ENCODE data around the gene KDM4B. TPM values are rescaled to one million over a fixed set of nuclear protein-coding genes. Genes with fewer than 3 reads are reported as not detected.

KDM4B gene
- total RNA-seq, 2 donors from 2014 or later: 31.3 to 37.1 TPM

- H3K36me3 Mint-ChIP-seq (ENCODE audit: insufficient read depth in 2 of 2): no peaks in the 10 kb centered on the region
- DNase-seq (no peak), ATAC-seq (replicated peaks in 1 of 2) (no peak)
- H3K27ac Mint-ChIP-seq: no peak overlapping the region
- no peaks in the 10 kb centered on the region for H3K27me3 Mint-ChIP-seq (ENCODE audit: low read depth)
- no peaks in the 10 kb centered on the region for H3K4me1 Mint-ChIP-seq (ENCODE audit: low read depth)
- H3K4me3 Mint-ChIP-seq: no peak overlapping the region
- no peaks in the 10 kb centered on the region for H3K9me3 Mint-ChIP-seq
These were observed 71.7 kb downstream of the KDM4B start for GRCh38 chr19:5040544-5041167.

- H3K4me3 Mint-ChIP-seq: no peak overlapping the region
- H3K36me3 Mint-ChIP-seq (ENCODE audit: insufficient read depth in 2 of 2): no peaks in the 10 kb centered on the region
- ATAC-seq (replicated peaks in 1 of 2): no peak
- H3K4me1 Mint-ChIP-seq (ENCODE audit: low read depth): no peaks in the 10 kb centered on the region
- H3K27ac Mint-ChIP-seq: no peak overlapping the region
- no peak for DNase-seq
- no peaks in the 10 kb centered on the region for H3K9me3 Mint-ChIP-seq
- no peaks in the 10 kb centered on the region for H3K27me3 Mint-ChIP-seq (ENCODE audit: low read depth)
These were observed 72.4 kb downstream of the KDM4B start for GRCh38 chr19:5041168-5041912.

DNA sequence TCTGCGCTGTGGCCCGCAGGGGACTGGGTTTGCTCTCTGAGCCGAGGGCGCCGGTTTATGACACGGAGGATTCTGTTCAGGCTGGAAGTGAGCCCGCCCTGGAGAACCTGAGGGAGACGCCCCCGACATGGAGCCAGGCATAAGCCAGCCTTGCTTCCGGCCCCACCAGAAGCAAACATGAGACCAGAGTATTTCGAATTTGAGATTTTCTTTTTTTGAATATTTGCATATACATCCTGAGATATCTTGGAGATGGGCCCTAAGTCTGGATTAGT is 72.9 kb downstream of the KDM4B start:
- Mint-ChIP-seq H3K9me3 (no peaks in the 10 kb centered on the region), H3K36me3 (ENCODE audit: insufficient read depth in 2 of 2) (no peaks in the 10 kb centered on the region), H3K27ac (peak overlapping the region; percentile 43), H3K27me3 (ENCODE audit: low read depth) (no peaks in the 10 kb centered on the region), H3K4me3 (no peak overlapping the region), H3K4me1 (ENCODE audit: low read depth) (no peaks in the 10 kb centered on the region)
- no peak for DNase-seq
- ATAC-seq (replicated peaks in 1 of 2): no peak

DNA sequence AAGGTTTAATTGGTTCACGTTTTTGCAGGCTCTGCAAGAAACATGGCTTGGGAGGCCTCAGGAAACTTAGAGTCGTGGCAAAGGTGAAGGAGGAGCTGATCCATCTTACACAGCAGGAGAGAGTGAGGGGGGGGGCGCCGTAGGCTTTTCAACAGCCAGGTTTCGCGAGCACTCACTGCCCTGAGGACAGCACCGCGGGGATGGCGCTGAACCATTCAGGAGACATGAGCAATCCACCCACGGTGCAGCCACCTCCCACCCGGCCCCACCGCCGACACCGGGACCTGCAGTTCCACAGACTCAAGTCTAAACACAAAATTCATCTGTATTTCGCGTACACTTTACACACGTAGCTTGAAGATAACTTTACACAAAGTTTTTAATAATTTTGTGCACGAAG is 73.6 kb downstream of the KDM4B start:
- H3K4me1 Mint-ChIP-seq (ENCODE audit: low read depth): no peaks in the 10 kb centered on the region
- no peaks in the 10 kb centered on the region for H3K36me3 Mint-ChIP-seq (ENCODE audit: insufficient read depth in 2 of 2)
- no peaks in the 10 kb centered on the region for H3K27me3 Mint-ChIP-seq (ENCODE audit: low read depth)
- no peak for ATAC-seq (replicated peaks in 1 of 2)
- H3K9me3 Mint-ChIP-seq: no peaks in the 10 kb centered on the region
- no peak for DNase-seq
- no peak overlapping the region for H3K27ac Mint-ChIP-seq
- no peak overlapping the region for H3K4me3 Mint-ChIP-seq

GRCh38 chr19:5045029-5045428 is 76.1 kb downstream of the KDM4B start:
- DNase-seq: no peak
- no peak for ATAC-seq (replicated peaks in 1 of 2)
- Mint-ChIP-seq H3K9me3 (no peaks in the 10 kb centered on the region), H3K27ac (no peak overlapping the region), H3K4me1 (ENCODE audit: low read depth) (no peaks in the 10 kb centered on the region), H3K4me3 (no peak overlapping the region), H3K36me3 (ENCODE audit: insufficient read depth in 2 of 2) (no peaks in the 10 kb centered on the region), H3K27me3 (ENCODE audit: low read depth) (no peaks in the 10 kb centered on the region)

- Mint-ChIP-seq H3K4me3 (no peak overlapping the region), H3K9me3 (no peaks in the 10 kb centered on the region), H3K27me3 (ENCODE audit: low read depth) (no peaks in the 10 kb centered on the region), H3K4me1 (ENCODE audit: low read depth) (no peaks in the 10 kb centered on the region), H3K36me3 (ENCODE audit: insufficient read depth in 2 of 2) (no peaks in the 10 kb centered on the region), H3K27ac (no peak overlapping the region)
- no peak for ATAC-seq (replicated peaks in 1 of 2)
- DNase-seq: no peak
These were observed 77.0 kb downstream of the KDM4B start for GRCh38 chr19:5045956-5046338.

DNA sequence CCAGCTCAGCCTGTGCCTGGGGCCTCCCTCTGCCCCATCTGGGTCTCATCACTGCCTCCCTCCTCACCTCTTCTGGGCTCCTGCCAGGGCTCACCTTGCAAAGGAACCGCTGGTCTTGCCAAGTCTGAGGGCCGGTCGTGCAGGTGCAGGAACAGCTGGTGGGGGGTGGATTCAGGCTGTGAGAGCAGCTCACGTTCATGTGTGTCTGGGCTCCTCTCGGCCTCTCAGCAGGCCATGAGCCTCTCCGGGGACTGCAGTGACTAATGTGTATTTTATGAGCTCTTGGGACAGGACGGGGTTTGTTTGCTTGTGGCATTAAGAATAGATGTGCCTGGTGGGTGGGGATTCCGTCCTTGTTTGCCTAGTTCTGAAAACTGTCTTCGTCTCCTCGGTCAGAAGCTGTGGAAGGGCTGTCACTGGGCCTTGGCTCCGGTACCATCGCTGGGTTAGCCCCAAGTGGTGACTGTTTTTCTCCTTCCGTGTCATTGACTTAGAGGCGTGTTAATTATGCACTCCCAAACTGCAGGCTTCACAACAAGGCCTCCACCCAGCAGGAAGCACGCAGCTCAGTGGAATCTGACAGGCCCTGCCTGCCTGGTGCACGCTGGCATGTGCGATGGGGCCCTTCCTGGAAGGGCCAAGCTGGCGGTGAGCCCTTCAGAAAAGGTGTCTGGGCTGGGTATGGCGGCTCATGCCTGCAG is 77.6 kb downstream of the KDM4B start:
- H3K4me1 Mint-ChIP-seq (ENCODE audit: low read depth): no peaks in the 10 kb centered on the region
- no peaks in the 10 kb centered on the region for H3K36me3 Mint-ChIP-seq (ENCODE audit: insufficient read depth in 2 of 2)
- H3K27ac Mint-ChIP-seq: no peak overlapping the region
- no peak overlapping the region for H3K4me3 Mint-ChIP-seq
- no peaks in the 10 kb centered on the region for H3K27me3 Mint-ChIP-seq (ENCODE audit: low read depth)
- DNase-seq (no peak), ATAC-seq (replicated peaks in 1 of 2) (no peak)
- no peaks in the 10 kb centered on the region for H3K9me3 Mint-ChIP-seq

DNA sequence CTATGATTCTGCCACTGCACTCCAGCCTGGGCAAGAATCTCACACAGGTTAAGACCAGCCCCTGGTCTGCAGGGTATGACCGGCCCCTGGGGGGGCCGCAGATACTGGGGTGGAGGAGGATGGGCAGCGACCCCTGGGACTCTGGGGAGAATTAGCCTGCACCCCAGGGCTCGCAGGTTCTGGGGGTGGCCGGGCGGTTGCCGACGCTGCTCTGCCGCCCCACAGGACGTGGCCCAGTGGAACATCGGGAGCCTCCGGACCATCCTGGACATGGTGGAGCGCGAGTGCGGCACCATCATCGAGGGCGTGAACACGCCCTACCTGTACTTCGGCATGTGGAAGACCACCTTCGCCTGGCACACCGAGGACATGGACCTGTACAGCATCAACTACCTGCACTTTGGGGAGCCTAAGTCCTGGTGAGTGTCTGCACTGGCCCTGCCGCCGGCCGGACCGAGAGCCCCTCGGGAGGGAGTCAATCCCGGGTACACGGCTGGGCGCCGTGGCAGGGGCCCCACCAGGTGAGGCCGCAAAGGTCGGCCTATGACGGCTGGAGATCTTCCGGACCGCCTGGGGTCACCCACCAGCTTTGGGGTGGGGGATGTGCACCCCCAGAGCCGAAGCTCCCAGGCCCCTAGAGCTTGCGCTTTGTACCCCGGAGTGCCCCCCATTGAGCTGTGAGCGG is 78.5 kb downstream of the KDM4B start:
- Mint-ChIP-seq H3K27me3 (ENCODE audit: low read depth) (no peaks in the 10 kb centered on the region), H3K4me1 (ENCODE audit: low read depth) (no peaks in the 10 kb centered on the region), H3K36me3 (ENCODE audit: insufficient read depth in 2 of 2) (no peaks in the 10 kb centered on the region), H3K4me3 (no peak overlapping the region), H3K27ac (no peak overlapping the region), H3K9me3 (no peaks in the 10 kb centered on the region)
- DNase-seq (no peak), ATAC-seq (replicated peaks in 1 of 2) (no peak)

DNA sequence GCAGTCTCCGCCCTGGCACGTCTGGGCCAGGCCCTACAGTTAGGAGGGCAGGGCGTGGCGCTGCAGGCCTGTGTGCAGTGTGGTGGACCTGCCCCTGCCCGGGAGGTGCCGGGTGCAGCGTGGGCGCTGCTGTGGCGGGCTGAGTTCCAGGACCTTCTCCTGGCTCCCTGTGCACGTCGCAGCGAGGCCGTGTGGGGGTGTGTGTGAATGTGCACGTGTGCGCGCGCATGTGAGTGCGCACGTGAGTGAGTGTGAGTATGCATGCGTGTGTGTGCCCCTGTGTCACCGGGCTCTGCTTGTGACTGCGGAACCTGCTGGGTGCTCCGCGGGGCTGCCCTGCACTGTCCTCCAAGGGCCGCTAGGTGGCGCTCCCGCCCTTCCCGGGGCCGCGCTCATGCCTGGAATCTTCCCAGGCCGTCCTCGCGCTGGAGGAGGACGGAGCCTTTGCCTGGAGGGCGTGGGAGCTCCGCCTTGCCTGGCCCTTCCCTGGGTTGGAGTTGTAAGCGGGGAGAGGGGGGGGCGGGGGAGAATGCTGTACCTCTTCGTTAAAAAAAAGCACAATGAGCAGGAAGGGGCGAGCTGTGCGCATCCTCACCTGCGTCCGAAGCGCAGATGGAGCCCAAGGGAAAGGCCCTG is 79.3 kb downstream of the KDM4B start:
- Mint-ChIP-seq H3K27me3 (ENCODE audit: low read depth) (no peaks in the 10 kb centered on the region), H3K4me3 (no peak overlapping the region), H3K9me3 (no peaks in the 10 kb centered on the region), H3K36me3 (ENCODE audit: insufficient read depth in 2 of 2) (no peaks in the 10 kb centered on the region), H3K27ac (no peak overlapping the region), H3K4me1 (ENCODE audit: low read depth) (no peaks in the 10 kb centered on the region)
- DNase-seq (peak; percentile 54 to 73), ATAC-seq (replicated peaks in 1 of 2) (peak; percentile 77 to 78)

DNA sequence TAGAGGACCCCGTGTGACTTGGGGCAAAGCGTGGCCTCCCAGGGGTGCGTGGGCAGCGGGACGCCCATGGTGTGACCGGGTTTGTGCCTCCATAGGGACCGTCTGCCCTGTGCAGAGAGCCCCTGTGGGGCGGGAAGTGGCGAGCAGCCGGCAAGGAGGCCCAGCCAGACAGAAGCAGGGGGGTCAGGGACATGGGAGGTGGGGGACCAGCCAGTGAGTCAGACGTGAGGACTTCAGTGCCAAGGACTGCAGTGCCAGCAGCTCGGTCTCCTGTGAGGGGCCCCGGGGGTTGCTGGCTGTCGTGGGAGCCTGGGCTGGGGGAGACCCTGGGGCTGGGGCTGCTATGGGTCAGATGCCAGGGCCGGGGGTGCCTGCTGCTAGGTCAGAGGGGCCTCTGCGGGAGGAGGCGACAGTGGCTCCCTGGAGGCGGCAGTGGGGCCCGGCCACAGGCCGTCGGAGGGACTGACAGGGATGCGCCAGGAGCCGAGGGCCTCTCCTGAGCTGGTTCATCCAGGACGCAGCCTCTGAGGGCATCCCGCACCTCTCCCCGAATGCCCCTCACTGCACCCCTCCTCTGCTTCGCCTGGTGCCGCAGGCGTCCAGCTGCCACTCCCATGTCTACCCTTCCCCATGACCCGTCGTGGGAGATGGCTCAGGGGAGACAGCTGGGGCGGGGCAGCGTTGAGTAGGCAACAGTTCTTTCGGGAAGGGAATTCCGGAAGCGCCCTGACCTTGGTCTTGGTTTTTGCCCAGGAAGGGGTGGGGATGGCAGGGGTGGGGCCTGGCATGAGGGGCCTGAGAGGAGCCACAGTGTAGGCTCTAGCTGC is 80.0 kb downstream of the KDM4B start:
- no peaks in the 10 kb centered on the region for H3K36me3 Mint-ChIP-seq (ENCODE audit: insufficient read depth in 2 of 2)
- no peak overlapping the region for H3K4me3 Mint-ChIP-seq
- no peaks in the 10 kb centered on the region for H3K4me1 Mint-ChIP-seq (ENCODE audit: low read depth)
- no peaks in the 10 kb centered on the region for H3K27me3 Mint-ChIP-seq (ENCODE audit: low read depth)
- ATAC-seq (replicated peaks in 1 of 2) (peak in 1 of 2 donors; percentile 17), DNase-seq (no peak)
- no peaks in the 10 kb centered on the region for H3K9me3 Mint-ChIP-seq
- no peak overlapping the region for H3K27ac Mint-ChIP-seq

- DNase-seq: no peak
- H3K27me3 Mint-ChIP-seq (ENCODE audit: low read depth): no peaks in the 10 kb centered on the region
- H3K4me3 Mint-ChIP-seq: no peak overlapping the region
- no peak for ATAC-seq (replicated peaks in 1 of 2)
- no peaks in the 10 kb centered on the region for H3K36me3 Mint-ChIP-seq (ENCODE audit: insufficient read depth in 2 of 2)
- no peaks in the 10 kb centered on the region for H3K4me1 Mint-ChIP-seq (ENCODE audit: low read depth)
- H3K27ac Mint-ChIP-seq: no peak overlapping the region
- H3K9me3 Mint-ChIP-seq: no peaks in the 10 kb centered on the region
These were observed 80.6 kb downstream of the KDM4B start for GRCh38 chr19:5049561-5049960.

GRCh38 chr19:5050067-5050656 is 81.2 kb downstream of the KDM4B start:
- no peaks in the 10 kb centered on the region for H3K27me3 Mint-ChIP-seq (ENCODE audit: low read depth)
- no peak overlapping the region for H3K4me3 Mint-ChIP-seq
- ATAC-seq (replicated peaks in 1 of 2) (no peak), DNase-seq (no peak)
- H3K36me3 Mint-ChIP-seq (ENCODE audit: insufficient read depth in 2 of 2): no peaks in the 10 kb centered on the region
- no peaks in the 10 kb centered on the region for H3K9me3 Mint-ChIP-seq
- no peak overlapping the region for H3K27ac Mint-ChIP-seq
- no peaks in the 10 kb centered on the region for H3K4me1 Mint-ChIP-seq (ENCODE audit: low read depth)
